ENCODE results near the gene ZBED2.

ZBED2 gene

DNA sequence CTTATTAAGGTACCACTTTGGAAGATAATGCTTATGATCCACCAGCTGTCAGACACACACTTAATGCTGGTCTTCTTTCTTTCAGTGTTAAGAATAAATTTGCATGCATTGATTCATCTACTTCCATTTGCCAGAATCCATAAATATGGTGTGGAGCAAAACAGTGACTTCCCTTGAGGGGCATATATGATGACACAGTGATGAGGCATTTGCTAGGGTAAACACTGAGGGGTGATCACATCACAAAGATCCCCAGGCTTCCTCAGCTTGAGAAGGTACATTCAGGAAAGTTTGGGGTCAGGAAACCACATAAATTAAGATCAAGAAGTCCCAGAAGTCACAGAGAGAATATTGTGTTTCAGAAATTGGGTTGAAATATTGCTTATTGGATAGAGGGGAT, 9.9 kb upstream of the ZBED2 start:
- Histone ChIP-seq H3K4me1 (no peaks in the 10 kb centered on the region), H3K27me3 (ENCODE audit: control insufficient read depth, insufficient read depth, low read length) (no peaks in the 10 kb centered on the region), H3K4me2 (ENCODE audit: low read length) (no peak overlapping the region), H3K9ac (no peak overlapping the region), H3K36me3 (ENCODE audit: control insufficient read depth, insufficient read depth, low read length) (no peaks in the 10 kb centered on the region), H3K4me3 (ENCODE audit: low read depth, low read length) (no peak overlapping the region), H3K9me3 (ENCODE audit: control insufficient read depth, low read length) (no peaks in the 10 kb centered on the region), H2AFZ (no peak overlapping the region), H3K79me2 (no peaks in the 10 kb centered on the region), H3K27ac (no peak overlapping the region)
- no peak for TF ChIP-seq CTCF (IDR thresholded peaks at IDR 0.05)

DNA sequence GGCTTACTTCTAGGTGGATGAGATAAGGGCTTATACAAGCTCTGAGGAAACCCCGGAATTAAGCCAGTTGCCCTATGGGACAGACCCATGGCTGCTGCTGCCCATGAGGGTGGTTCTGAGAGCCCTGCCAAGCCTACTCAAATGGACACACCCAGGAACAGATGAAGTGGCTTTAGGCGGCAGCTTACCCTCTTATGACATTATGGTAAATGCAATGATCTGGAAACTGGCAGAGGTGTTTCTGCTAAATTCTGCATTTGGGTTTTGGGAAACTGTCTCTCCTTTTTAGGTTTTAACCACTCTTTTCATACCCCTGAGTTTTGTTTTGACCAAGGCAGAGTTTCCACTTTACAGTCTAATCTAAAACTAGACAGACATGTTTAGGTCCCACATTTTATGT, 9.0 kb upstream of the ZBED2 start:
- no peak overlapping the region for H2AFZ ChIP-seq
- H3K4me1 ChIP-seq, result no peaks in the 10 kb centered on the region
- no peaks in the 10 kb centered on the region for H3K79me2 ChIP-seq
- no peak overlapping the region for H3K9ac ChIP-seq
- H3K4me2 ChIP-seq (ENCODE audit: low read length), result no peak overlapping the region
- H3K27me3 ChIP-seq (ENCODE audit: control insufficient read depth, insufficient read depth, low read length), result no peaks in the 10 kb centered on the region
- H3K4me3 ChIP-seq (ENCODE audit: low read depth, low read length), result no peak overlapping the region
- H3K27ac ChIP-seq, result no peak overlapping the region
- no peaks in the 10 kb centered on the region for H3K36me3 ChIP-seq (ENCODE audit: control insufficient read depth, insufficient read depth, low read length)
- TF ChIP-seq CTCF (IDR thresholded peaks at IDR 0.05), result no peak
- H3K9me3 ChIP-seq (ENCODE audit: control insufficient read depth, low read length), result no peaks in the 10 kb centered on the region

DNA sequence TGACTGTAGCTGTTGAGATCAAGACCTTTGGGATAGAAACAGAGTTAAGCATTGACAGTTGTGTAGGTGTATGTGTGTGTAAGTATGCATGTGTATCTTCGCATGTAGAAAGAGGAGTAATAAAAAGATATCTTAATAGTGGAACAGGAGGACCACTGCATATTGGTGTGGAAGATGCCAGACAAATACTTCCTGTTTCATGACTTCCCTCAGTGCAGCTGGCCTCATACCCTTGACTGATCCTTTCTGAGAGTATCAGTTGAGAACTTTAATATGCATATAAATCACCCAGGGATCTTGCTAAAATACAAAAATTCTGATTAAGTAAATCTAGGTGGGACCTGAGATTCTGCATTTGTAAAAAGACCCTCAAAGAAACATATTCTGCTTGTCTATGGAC, 8.5 kb upstream of the ZBED2 start:
- no peaks in the 10 kb centered on the region for H3K4me1 ChIP-seq
- no peak overlapping the region for H3K27ac ChIP-seq
- H3K9ac ChIP-seq, result no peak overlapping the region
- no peak overlapping the region for H3K4me2 ChIP-seq (ENCODE audit: low read length)
- no peak overlapping the region for H2AFZ ChIP-seq
- H3K9me3 ChIP-seq (ENCODE audit: control insufficient read depth, low read length), result no peaks in the 10 kb centered on the region
- no peak for TF ChIP-seq CTCF (IDR thresholded peaks at IDR 0.05)
- no peaks in the 10 kb centered on the region for H3K36me3 ChIP-seq (ENCODE audit: control insufficient read depth, insufficient read depth, low read length)
- no peaks in the 10 kb centered on the region for H3K79me2 ChIP-seq
- no peak overlapping the region for H3K4me3 ChIP-seq (ENCODE audit: low read depth, low read length)
- H3K27me3 ChIP-seq (ENCODE audit: control insufficient read depth, insufficient read depth, low read length), result no peaks in the 10 kb centered on the region

DNA sequence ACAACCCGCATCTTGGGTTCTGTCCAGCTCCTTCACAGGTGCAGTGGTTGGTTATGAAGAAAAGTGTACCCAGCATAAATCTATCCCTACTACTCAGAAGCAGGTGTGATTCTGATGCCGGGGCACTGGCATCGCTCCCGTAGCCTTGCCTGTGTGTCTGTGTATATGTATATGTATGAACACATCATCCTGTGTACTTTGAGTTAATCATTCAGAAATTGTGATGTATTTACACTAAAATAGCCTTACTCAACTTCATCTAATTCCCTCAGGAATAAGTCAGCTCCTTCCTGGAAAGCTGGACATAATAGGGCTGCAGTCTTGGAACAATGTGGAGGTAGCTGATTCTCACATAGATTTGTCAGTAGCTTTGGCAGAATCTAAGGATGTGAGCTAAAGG, 6.7 kb upstream of the ZBED2 start:
- Histone ChIP-seq H3K4me2 (ENCODE audit: low read length) (no peak overlapping the region), H3K36me3 (ENCODE audit: control insufficient read depth, insufficient read depth, low read length) (no peaks in the 10 kb centered on the region), H3K4me1 (no peaks in the 10 kb centered on the region), H3K4me3 (ENCODE audit: low read depth, low read length) (no peak overlapping the region), H2AFZ (no peak overlapping the region), H3K9ac (no peak overlapping the region), H3K27ac (no peak overlapping the region), H3K79me2 (no peaks in the 10 kb centered on the region), H3K9me3 (ENCODE audit: control insufficient read depth, low read length) (no peaks in the 10 kb centered on the region), H3K27me3 (ENCODE audit: control insufficient read depth, insufficient read depth, low read length) (no peaks in the 10 kb centered on the region)
- TF ChIP-seq CTCF (IDR thresholded peaks at IDR 0.05), result no peak

DNA sequence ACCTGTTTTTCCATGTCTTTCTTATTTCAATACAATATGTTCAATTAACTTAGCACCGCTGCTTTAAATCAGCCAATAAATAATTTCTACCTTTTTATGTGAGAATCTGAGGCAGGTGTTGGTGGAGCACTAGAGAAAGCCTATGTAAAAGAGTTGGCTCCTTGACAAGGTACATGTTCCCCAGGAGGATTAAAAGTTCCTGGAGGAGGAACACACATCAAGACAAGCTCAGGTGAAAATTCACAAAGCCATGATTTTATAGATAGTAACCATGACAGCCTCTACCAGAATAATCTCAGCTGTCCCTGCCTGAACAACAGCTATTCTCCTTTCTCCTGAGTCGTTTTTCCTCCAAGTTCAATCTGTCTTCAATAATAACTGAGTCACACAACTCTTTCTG, 3.4 kb upstream of the ZBED2 start:
- TF ChIP-seq CTCF (IDR thresholded peaks at IDR 0.05), result no peak
- H3K27me3 ChIP-seq (ENCODE audit: control insufficient read depth, insufficient read depth, low read length), result no peaks in the 10 kb centered on the region
- H3K4me2 ChIP-seq (ENCODE audit: low read length), result no peak overlapping the region

More for the DNA sequence above, 3.4 kb upstream of the ZBED2 start:
- Histone ChIP-seq H3K4me3 (ENCODE audit: low read depth, low read length) (no peak overlapping the region), H3K9ac (no peak overlapping the region), H2AFZ (no peak overlapping the region), H3K36me3 (ENCODE audit: control insufficient read depth, insufficient read depth, low read length) (peaks cover 3% of the 10 kb centered on the region), H3K79me2 (no peaks in the 10 kb centered on the region), H3K27ac (no peak overlapping the region), H3K9me3 (ENCODE audit: control insufficient read depth, low read length) (no peaks in the 10 kb centered on the region), H3K4me1 (no peaks in the 10 kb centered on the region)
